Ishikawa (cell line): ENCODE measurements around the gene TTN.

Experiments used
- CEBPB ChIP-seq: IDR thresholded peaks from 2 replicates; pipeline ENCODE4 v1.6.1; 2012
- CREB1 ChIP-seq: IDR thresholded peaks from 2 replicates; pipeline ENCODE4 v1.6.1; 2012; ENCODE audit warnings: low read depth
- EP300 ChIP-seq: IDR thresholded peaks from 2 replicates; pipeline ENCODE4 v1.6.1; 2012; ENCODE audit warnings: borderline replicate concordance
- MAX ChIP-seq: IDR thresholded peaks from 2 replicates; pipeline ENCODE4 v1.6.1; 2012
- NFIC ChIP-seq: IDR thresholded peaks from 2 replicates; pipeline ENCODE4 v1.6.1; 2012
- RAD21 ChIP-seq: IDR thresholded peaks from 2 replicates; pipeline ENCODE4 v1.6.1; 2012; ENCODE audit warnings: low read depth
- TAF1 ChIP-seq: IDR thresholded peaks from 2 replicates; pipeline ENCODE4 v1.6.1; 2012; ENCODE audit warnings: low read depth, mild to moderate bottlenecking
- YY1 ChIP-seq: IDR thresholded peaks from 2 replicates; pipeline ENCODE4 v1.6.1; 2012; ENCODE audit warnings: low read depth
- ZBTB7A ChIP-seq: IDR thresholded peaks from 2 replicates; pipeline ENCODE4 v1.6.1; 2012; ENCODE audit warnings: low read depth
- TF ChIP-seq, protein P1 (sequence below): IDR thresholded peaks from 2 replicates; pipeline ENCODE4 v1.6.1; 2012; ENCODE audit warnings: low read depth, mild to moderate bottlenecking
- TF ChIP-seq, protein P2 (sequence below): IDR thresholded peaks from 2 replicates; pipeline ENCODE4 v1.6.1; 2012

- TF ChIP-seq ZBTB7A (no peak), MAX (no peak), EP300 (no peak), YY1 (no peak), TAF1 (no peak), CEBPB (no peak), RAD21 (no peak), CREB1 (no peak), NFIC (no peak)
- TF ChIP-seq, protein P1, sequence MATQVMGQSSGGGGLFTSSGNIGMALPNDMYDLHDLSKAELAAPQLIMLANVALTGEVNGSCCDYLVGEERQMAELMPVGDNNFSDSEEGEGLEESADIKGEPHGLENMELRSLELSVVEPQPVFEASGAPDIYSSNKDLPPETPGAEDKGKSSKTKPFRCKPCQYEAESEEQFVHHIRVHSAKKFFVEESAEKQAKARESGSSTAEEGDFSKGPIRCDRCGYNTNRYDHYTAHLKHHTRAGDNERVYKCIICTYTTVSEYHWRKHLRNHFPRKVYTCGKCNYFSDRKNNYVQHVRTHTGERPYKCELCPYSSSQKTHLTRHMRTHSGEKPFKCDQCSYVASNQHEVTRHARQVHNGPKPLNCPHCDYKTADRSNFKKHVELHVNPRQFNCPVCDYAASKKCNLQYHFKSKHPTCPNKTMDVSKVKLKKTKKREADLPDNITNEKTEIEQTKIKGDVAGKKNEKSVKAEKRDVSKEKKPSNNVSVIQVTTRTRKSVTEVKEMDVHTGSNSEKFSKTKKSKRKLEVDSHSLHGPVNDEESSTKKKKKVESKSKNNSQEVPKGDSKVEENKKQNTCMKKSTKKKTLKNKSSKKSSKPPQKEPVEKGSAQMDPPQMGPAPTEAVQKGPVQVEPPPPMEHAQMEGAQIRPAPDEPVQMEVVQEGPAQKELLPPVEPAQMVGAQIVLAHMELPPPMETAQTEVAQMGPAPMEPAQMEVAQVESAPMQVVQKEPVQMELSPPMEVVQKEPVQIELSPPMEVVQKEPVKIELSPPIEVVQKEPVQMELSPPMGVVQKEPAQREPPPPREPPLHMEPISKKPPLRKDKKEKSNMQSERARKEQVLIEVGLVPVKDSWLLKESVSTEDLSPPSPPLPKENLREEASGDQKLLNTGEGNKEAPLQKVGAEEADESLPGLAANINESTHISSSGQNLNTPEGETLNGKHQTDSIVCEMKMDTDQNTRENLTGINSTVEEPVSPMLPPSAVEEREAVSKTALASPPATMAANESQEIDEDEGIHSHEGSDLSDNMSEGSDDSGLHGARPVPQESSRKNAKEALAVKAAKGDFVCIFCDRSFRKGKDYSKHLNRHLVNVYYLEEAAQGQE: no peak
- TF ChIP-seq, protein P2, sequence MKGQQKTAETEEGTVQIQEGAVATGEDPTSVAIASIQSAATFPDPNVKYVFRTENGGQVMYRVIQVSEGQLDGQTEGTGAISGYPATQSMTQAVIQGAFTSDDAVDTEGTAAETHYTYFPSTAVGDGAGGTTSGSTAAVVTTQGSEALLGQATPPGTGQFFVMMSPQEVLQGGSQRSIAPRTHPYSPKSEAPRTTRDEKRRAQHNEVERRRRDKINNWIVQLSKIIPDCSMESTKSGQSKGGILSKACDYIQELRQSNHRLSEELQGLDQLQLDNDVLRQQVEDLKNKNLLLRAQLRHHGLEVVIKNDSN: no peak
Measured at GRCh38 chr2:178536037-178536436, 271.2 kb downstream of the TTN start.
